ENCODE results near the gene SSBP1.

SSBP1 gene

DNA sequence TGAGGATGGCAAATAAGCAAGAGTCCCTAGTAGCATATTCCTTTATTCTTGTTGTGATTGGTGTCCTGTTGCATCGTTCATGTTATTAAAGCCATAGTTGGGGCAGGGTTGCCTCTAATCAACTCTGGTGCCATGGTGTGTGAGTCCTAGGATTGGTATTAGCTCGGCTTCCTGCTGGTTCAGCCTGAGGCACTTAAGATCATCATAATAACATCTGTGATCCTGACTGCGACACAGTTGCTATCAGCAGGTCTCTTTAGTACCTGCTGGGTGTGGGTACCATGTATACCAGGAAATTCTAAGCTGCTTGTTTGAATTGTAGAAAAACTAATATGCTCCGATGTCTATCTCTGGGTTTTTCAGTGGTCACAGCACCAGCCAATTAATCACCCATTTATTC is 28.4 kb upstream of the SSBP1 start:
- no peaks in the 10 kb centered on the region for H3K36me3 ChIP-seq (ENCODE audit: insufficient read depth, insufficient read length, low read length)
- H3K4me1 ChIP-seq (ENCODE audit: insufficient read depth, insufficient read length), result no peaks in the 10 kb centered on the region
- TF ChIP-seq SUZ12 (IDR thresholded peaks at IDR 0.05; ENCODE audit: extremely low read depth, insufficient read depth, insufficient read length) (no peak), ZNF274 (IDR thresholded peaks at IDR 0.05; ENCODE audit: low read depth, low read length) (no peak), YY1 (IDR thresholded peaks at IDR 0.05; ENCODE audit: insufficient read depth, insufficient read length) (no peak)
- H3K9me3 ChIP-seq (ENCODE audit: insufficient read depth, low read length), result no peaks in the 10 kb centered on the region
- H3K4me3 ChIP-seq (ENCODE audit: insufficient read length, low read depth), result no peak overlapping the region
- no peaks in the 10 kb centered on the region for H3K27me3 ChIP-seq (ENCODE audit: insufficient read depth, insufficient read length)
- no peak for DNase-seq (ENCODE audit: low read depth, low spot score)
- no peak overlapping the region for H3K9ac ChIP-seq (ENCODE audit: insufficient read length, low read depth)

DNA sequence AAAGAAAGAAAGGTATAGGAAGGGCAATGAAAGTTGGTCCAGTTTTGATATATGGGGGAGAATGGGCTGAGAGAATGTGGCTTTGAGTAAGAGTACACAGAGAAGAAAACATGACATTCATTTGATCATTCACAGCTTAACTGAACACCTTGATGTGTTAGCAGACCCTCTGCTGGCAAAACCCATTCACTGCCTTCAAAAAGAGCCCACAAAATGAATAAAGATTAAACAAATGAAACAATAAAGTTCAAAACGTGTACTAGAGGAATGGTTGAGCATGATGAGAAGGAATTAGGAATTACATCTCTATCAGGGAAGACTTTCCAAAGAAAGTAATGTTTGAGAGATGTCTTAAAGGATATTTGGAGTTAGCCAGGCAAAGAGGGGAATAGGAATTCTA is 27.9 kb upstream of the SSBP1 start:
- Histone ChIP-seq H3K27me3 (ENCODE audit: insufficient read depth, insufficient read length) (no peaks in the 10 kb centered on the region), H3K4me1 (ENCODE audit: insufficient read depth, insufficient read length) (no peaks in the 10 kb centered on the region)
- no peak for DNase-seq (ENCODE audit: low read depth, low spot score)

DNA sequence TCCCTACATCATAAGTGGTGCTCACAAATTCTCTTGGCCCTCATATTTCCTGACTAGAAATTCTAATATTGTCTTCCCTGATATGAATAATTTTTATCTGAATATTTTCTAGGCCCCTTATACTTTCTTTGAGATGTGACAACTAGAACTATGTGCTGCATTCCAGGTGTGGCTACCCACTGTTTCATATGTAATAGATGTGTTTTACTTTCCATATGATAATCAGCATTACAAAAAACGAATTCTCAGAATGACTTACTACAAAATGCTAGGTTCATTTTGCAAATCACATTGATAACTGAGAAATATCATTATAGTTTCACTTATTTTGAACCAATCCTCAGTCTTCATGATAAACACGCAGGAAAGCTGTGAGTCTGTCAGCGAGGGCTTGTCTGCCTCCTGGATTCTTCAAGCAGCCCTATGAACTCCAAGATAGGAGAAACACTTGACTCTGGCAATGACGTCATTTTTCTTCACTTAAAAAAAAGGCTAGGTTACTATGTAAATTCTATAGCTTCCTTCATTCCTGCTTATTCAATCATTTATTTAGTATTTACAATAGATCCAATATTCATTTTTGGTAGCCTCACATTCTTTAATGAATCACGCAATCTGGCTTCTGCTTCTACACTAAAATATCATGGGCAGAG is 25.4 kb upstream of the SSBP1 start:
- H3K27me3 ChIP-seq (ENCODE audit: insufficient read depth, insufficient read length), result no peaks in the 10 kb centered on the region
- no peaks in the 10 kb centered on the region for H3K36me3 ChIP-seq (ENCODE audit: insufficient read depth, insufficient read length, low read length)
- TF ChIP-seq YY1 (IDR thresholded peaks at IDR 0.05; ENCODE audit: insufficient read depth, insufficient read length) (no peak), SUZ12 (IDR thresholded peaks at IDR 0.05; ENCODE audit: extremely low read depth, insufficient read depth, insufficient read length) (no peak), ZNF274 (IDR thresholded peaks at IDR 0.05; ENCODE audit: low read depth, low read length) (no peak)
- no peaks in the 10 kb centered on the region for H3K4me1 ChIP-seq (ENCODE audit: insufficient read depth, insufficient read length)
- no peak for DNase-seq (ENCODE audit: low read depth, low spot score)
- no peak overlapping the region for H3K9ac ChIP-seq (ENCODE audit: insufficient read length, low read depth)
- H3K9me3 ChIP-seq (ENCODE audit: insufficient read depth, low read length), result no peaks in the 10 kb centered on the region
- no peak overlapping the region for H3K4me3 ChIP-seq (ENCODE audit: insufficient read length, low read depth)

More for the DNA sequence above, 27.9 kb upstream of the SSBP1 start:
- Histone ChIP-seq H3K9ac (ENCODE audit: insufficient read length, low read depth) (no peak overlapping the region), H3K4me3 (ENCODE audit: insufficient read length, low read depth) (no peak overlapping the region), H3K36me3 (ENCODE audit: insufficient read depth, insufficient read length, low read length) (no peaks in the 10 kb centered on the region), H3K9me3 (ENCODE audit: insufficient read depth, low read length) (no peaks in the 10 kb centered on the region)
- no peak for TF ChIP-seq YY1 (IDR thresholded peaks at IDR 0.05; ENCODE audit: insufficient read depth, insufficient read length)
- no peak for TF ChIP-seq ZNF274 (IDR thresholded peaks at IDR 0.05; ENCODE audit: low read depth, low read length)
- no peak for TF ChIP-seq SUZ12 (IDR thresholded peaks at IDR 0.05; ENCODE audit: extremely low read depth, insufficient read depth, insufficient read length)

DNA sequence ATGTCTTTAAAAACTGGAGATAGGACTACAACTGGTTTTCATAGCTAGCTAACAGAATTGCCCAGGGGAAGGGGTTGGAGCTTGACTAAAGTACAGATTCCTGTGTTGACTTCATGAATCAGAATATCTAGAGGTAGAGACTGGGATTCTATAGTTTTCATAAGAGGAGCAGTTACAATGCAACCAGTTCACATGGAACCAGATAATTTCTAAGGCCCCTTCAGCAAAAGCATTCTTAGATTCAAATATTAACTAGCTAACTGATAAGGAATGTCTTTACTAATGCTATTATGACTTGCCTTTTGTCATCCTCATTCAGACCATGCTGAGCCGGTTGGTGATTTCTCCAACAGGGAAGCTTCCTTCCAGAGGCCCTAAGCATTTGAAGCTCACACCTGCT is 24.3 kb upstream of the SSBP1 start:
- no peaks in the 10 kb centered on the region for H3K9me3 ChIP-seq (ENCODE audit: insufficient read depth, low read length)
- no peak overlapping the region for H3K9ac ChIP-seq (ENCODE audit: insufficient read length, low read depth)
- no peaks in the 10 kb centered on the region for H3K4me1 ChIP-seq (ENCODE audit: insufficient read depth, insufficient read length)
- TF ChIP-seq YY1 (IDR thresholded peaks at IDR 0.05; ENCODE audit: insufficient read depth, insufficient read length), result no peak
- TF ChIP-seq ZNF274 (IDR thresholded peaks at IDR 0.05; ENCODE audit: low read depth, low read length), result no peak
- TF ChIP-seq SUZ12 (IDR thresholded peaks at IDR 0.05; ENCODE audit: extremely low read depth, insufficient read depth, insufficient read length), result no peak
- H3K27me3 ChIP-seq (ENCODE audit: insufficient read depth, insufficient read length), result no peaks in the 10 kb centered on the region
- no peaks in the 10 kb centered on the region for H3K36me3 ChIP-seq (ENCODE audit: insufficient read depth, insufficient read length, low read length)
- DNase-seq (ENCODE audit: low read depth, low spot score), result no peak
- H3K4me3 ChIP-seq (ENCODE audit: insufficient read length, low read depth), result no peak overlapping the region

DNA sequence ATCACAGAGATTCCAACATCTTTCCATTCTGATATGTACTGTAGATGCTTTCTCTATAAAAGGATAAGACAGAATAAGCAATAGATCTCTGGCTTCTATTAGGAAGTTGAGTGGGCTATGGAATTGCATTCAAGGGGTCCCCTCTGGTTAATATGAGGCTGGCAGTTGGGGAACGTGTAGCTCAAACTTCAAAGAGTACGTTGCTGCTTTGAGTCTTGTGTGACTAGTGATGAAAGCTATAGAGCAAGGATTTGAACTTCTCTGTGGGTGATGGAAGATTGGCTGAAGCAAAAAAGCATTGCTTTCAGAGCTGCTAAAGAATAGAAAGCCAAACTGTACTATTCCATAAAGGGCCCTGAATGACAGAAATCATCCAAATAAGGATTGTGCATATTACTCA is 23.6 kb upstream of the SSBP1 start:
- Histone ChIP-seq H3K4me3 (ENCODE audit: insufficient read length, low read depth) (no peak overlapping the region), H3K4me1 (ENCODE audit: insufficient read depth, insufficient read length) (no peaks in the 10 kb centered on the region), H3K9ac (ENCODE audit: insufficient read length, low read depth) (no peak overlapping the region), H3K36me3 (ENCODE audit: insufficient read depth, insufficient read length, low read length) (no peaks in the 10 kb centered on the region), H3K27me3 (ENCODE audit: insufficient read depth, insufficient read length) (no peaks in the 10 kb centered on the region), H3K9me3 (ENCODE audit: insufficient read depth, low read length) (no peaks in the 10 kb centered on the region)
- TF ChIP-seq SUZ12 (IDR thresholded peaks at IDR 0.05; ENCODE audit: extremely low read depth, insufficient read depth, insufficient read length), result no peak
- no peak for DNase-seq (ENCODE audit: low read depth, low spot score)

DNA sequence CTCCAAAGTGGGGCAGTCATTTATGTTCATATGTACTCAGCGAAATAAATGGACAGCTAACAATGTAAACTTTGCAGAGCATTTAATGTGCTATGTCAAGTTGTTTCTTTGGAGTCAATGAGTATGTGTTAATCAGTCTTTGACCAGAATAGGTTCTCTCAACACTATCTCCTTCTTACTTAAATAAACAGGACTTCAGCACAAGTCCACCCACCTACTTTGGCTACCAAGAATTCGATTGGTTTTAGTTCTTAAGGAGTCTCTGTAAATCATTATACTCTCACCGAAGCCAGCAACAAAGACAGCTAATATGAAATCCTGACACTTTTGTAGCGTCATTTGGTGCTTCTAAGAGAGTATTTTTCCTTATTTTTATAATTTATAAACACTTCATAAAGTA is 23.1 kb upstream of the SSBP1 start:
- Histone ChIP-seq H3K9me3 (ENCODE audit: insufficient read depth, low read length) (no peaks in the 10 kb centered on the region), H3K27me3 (ENCODE audit: insufficient read depth, insufficient read length) (no peaks in the 10 kb centered on the region), H3K36me3 (ENCODE audit: insufficient read depth, insufficient read length, low read length) (no peaks in the 10 kb centered on the region), H3K9ac (ENCODE audit: insufficient read length, low read depth) (no peak overlapping the region), H3K4me3 (ENCODE audit: insufficient read length, low read depth) (no peak overlapping the region), H3K4me1 (ENCODE audit: insufficient read depth, insufficient read length) (no peaks in the 10 kb centered on the region)
- DNase-seq (ENCODE audit: low read depth, low spot score), result no peak
- no peak for TF ChIP-seq YY1 (IDR thresholded peaks at IDR 0.05; ENCODE audit: insufficient read depth, insufficient read length)
- TF ChIP-seq SUZ12 (IDR thresholded peaks at IDR 0.05; ENCODE audit: extremely low read depth, insufficient read depth, insufficient read length), result no peak
- no peak for TF ChIP-seq ZNF274 (IDR thresholded peaks at IDR 0.05; ENCODE audit: low read depth, low read length)

DNA sequence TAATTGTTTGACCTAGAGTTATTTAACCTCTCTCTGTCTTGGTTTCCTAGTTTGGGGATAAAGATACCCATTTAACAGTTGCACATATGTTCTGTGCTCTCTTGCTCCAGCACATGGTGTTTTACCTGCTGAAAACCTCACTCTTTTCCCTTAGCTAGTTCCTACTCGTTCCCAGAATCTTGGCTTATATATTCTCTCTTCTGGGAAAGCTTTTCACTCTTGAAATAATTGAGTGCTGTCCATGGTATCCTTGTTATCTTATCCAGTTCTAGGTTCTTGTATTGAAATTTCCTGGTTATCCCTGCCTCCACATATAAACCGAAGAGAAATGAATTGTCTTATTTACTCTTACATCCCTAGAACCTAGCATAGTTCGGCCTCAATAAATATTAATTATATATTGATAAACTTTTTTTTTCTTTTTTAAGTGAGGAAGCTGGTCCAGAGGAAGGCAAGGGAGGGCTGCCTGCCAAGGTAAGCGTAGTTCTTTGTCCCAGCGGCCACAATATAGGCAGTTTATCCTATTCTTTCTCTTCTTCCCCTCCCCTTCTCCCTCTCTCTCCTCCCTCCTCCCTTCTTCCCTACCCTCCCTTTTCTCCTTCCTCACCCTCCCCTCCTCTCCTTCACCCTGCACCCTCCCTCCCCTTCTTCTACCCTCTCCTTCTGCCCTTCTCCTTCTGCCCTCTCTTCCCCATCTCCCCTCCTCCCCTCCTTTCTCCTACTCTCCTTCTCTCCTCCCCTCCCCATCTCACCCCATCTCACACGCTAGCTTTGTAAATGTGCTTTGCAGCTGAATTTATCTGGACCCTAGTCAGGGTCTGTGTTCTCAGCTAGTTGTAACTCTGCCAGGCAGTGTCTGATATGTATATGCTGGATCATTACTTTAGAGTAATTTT is 22.1 kb upstream of the SSBP1 start:
- no peak overlapping the region for H3K4me3 ChIP-seq (ENCODE audit: insufficient read length, low read depth)
- TF ChIP-seq ZNF274 (IDR thresholded peaks at IDR 0.05; ENCODE audit: low read depth, low read length), result no peak
- no peak for TF ChIP-seq SUZ12 (IDR thresholded peaks at IDR 0.05; ENCODE audit: extremely low read depth, insufficient read depth, insufficient read length)
- TF ChIP-seq YY1 (IDR thresholded peaks at IDR 0.05; ENCODE audit: insufficient read depth, insufficient read length), result no peak

More for the DNA sequence above, 22.1 kb upstream of the SSBP1 start:
- H3K9ac ChIP-seq (ENCODE audit: insufficient read length, low read depth), result no peak overlapping the region
- H3K36me3 ChIP-seq (ENCODE audit: insufficient read depth, insufficient read length, low read length), result no peaks in the 10 kb centered on the region
- no peaks in the 10 kb centered on the region for H3K27me3 ChIP-seq (ENCODE audit: insufficient read depth, insufficient read length)
- no peaks in the 10 kb centered on the region for H3K4me1 ChIP-seq (ENCODE audit: insufficient read depth, insufficient read length)
- no peak for DNase-seq (ENCODE audit: low read depth, low spot score)
- no peaks in the 10 kb centered on the region for H3K9me3 ChIP-seq (ENCODE audit: insufficient read depth, low read length)

Data from NT2/D1 (cell line).